ENCODE measurements around the gene GAMT.
"Not testable (repeated sequence)": the region's sequence is repeated elsewhere in the genome, so short reads cannot be mapped to it uniquely, and the experiment has no call there.

GAMT gene

DNA sequence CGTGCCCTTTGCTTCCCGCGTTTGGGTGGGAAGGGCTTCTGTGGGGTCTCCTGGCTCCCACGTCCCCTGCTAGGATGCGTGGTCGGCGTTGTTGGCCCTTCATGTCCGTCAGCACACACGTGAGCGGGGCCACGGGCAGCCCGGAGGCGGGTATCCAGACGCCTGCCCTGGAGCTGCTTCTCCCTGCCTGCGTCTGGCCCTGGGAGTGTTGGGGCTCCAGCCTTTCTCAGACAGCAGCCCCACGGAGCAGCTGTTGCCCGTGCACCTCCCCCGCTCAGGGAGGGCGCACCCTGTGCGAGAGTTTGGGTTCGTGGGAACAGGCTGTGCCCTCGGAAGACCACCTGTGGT is 20.6 kb upstream of the GAMT start:
- no peak overlapping the region for H2AFZ ChIP-seq (ENCODE audit: low read length)
- TF ChIP-seq EZH2phosphoT487 (IDR thresholded peaks at IDR 0.05; ENCODE audit: low read length) (no peak), EZH2 (optimal IDR thresholded peaks at IDR 0.05; ENCODE audit: low read depth, low read length) (no peak)
- TF ChIP-seq, protein P1, sequence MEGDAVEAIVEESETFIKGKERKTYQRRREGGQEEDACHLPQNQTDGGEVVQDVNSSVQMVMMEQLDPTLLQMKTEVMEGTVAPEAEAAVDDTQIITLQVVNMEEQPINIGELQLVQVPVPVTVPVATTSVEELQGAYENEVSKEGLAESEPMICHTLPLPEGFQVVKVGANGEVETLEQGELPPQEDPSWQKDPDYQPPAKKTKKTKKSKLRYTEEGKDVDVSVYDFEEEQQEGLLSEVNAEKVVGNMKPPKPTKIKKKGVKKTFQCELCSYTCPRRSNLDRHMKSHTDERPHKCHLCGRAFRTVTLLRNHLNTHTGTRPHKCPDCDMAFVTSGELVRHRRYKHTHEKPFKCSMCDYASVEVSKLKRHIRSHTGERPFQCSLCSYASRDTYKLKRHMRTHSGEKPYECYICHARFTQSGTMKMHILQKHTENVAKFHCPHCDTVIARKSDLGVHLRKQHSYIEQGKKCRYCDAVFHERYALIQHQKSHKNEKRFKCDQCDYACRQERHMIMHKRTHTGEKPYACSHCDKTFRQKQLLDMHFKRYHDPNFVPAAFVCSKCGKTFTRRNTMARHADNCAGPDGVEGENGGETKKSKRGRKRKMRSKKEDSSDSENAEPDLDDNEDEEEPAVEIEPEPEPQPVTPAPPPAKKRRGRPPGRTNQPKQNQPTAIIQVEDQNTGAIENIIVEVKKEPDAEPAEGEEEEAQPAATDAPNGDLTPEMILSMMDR (IDR thresholded peaks at IDR 0.05; ENCODE audit: low read length), result no peak
- no peaks in the 10 kb centered on the region for H3K27me3 ChIP-seq (replicated peaks; ENCODE audit: insufficient read depth, low read length)
- no peaks in the 10 kb centered on the region for H3K9me3 ChIP-seq (replicated peaks; ENCODE audit: insufficient read depth, low read length)
- peaks cover 4% of the 10 kb centered on the region; the same call in 1 of the 2 replicates for H3F3A ChIP-seq (ENCODE audit: insufficient read depth, low read length)
- H3K4me2 ChIP-seq (ENCODE audit: low read depth, low read length), result no peak overlapping the region
- H3K27ac ChIP-seq (ENCODE audit: low read length), result no peak overlapping the region
- H3K9me2 ChIP-seq (replicated peaks; ENCODE audit: insufficient read depth, low read length), result no peaks in the 10 kb centered on the region
- H3K9ac ChIP-seq (ENCODE audit: low read length), result no peak overlapping the region
- no peak overlapping the region for H3K4me3 ChIP-seq (ENCODE audit: low read length)
- DNase-seq, result no peak
- no peaks in the 10 kb centered on the region for H3K4me1 ChIP-seq (ENCODE audit: low read length)
- peaks cover 47% of the 10 kb centered on the region for H3K36me3 ChIP-seq (replicated peaks; ENCODE audit: insufficient read depth, low read length)
- peaks cover 30% of the 10 kb centered on the region for H4K20me1 ChIP-seq (ENCODE audit: insufficient read depth, low read length)
- H3K79me2 ChIP-seq (ENCODE audit: low read length), result peaks cover 96% of the 10 kb centered on the region

DNA sequence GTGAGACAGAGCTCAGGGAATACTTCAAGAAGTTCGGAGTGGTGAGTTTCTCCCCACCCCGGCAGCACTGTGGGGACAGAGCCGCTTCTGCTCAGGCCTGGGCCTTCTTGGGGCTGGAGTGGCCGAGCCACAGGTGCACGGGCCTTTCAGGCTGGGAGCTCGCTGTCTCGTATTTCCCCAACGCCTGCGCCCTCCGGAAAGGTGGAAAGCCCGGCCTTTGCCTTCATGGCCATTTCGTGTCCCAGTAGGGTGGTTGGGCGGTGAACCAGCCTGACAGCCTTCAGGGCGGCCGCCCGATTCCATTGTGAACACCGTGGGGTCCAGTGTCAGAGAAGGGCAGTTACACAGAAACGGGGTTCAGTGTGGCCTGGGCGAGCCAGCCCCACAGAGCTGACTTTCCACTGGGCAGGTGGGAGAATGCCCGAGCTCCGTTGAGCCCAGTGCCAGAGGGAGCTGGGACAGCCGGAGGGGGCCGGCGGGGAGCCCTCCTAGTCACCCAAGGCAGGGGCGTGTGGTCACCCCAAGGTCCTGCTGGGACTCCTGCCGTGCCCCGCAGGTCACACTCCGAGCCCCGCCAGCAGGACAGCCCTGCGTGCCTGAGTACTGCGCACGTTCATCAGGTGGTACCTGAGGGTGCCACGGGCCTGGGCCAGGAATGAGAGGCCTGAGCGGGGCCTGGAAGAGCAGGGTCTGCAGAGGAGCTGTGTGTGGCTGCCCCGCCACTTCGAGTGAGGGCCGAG is 20.0 kb upstream of the GAMT start:
- Histone ChIP-seq H3K9me2 (replicated peaks; ENCODE audit: insufficient read depth, low read length) (no peaks in the 10 kb centered on the region), H2AFZ (ENCODE audit: low read length) (no peak overlapping the region), H3K36me3 (replicated peaks; ENCODE audit: insufficient read depth, low read length) (peaks cover 49% of the 10 kb centered on the region), H3K27me3 (replicated peaks; ENCODE audit: insufficient read depth, low read length) (no peaks in the 10 kb centered on the region), H3K4me1 (ENCODE audit: low read length) (no peaks in the 10 kb centered on the region), H3K4me2 (ENCODE audit: low read depth, low read length) (no peak overlapping the region), H3K9ac (ENCODE audit: low read length) (no peak overlapping the region), H3K4me3 (ENCODE audit: low read length) (no peak overlapping the region), H3K9me3 (replicated peaks; ENCODE audit: insufficient read depth, low read length) (no peaks in the 10 kb centered on the region), H3F3A (ENCODE audit: insufficient read depth, low read length) (peaks cover 4% of the 10 kb centered on the region; the same call in 1 of the 2 replicates), H3K79me2 (ENCODE audit: low read length) (peaks cover 97% of the 10 kb centered on the region), H4K20me1 (ENCODE audit: insufficient read depth, low read length) (peaks cover 36% of the 10 kb centered on the region), H3K27ac (ENCODE audit: low read length) (no peak overlapping the region)
- no peak for DNase-seq
- TF ChIP-seq, protein P1 (IDR thresholded peaks at IDR 0.05; ENCODE audit: low read length), result no peak
- no peak for TF ChIP-seq EZH2phosphoT487 (IDR thresholded peaks at IDR 0.05; ENCODE audit: low read length)
- TF ChIP-seq EZH2 (optimal IDR thresholded peaks at IDR 0.05; ENCODE audit: low read depth, low read length), result no peak

DNA sequence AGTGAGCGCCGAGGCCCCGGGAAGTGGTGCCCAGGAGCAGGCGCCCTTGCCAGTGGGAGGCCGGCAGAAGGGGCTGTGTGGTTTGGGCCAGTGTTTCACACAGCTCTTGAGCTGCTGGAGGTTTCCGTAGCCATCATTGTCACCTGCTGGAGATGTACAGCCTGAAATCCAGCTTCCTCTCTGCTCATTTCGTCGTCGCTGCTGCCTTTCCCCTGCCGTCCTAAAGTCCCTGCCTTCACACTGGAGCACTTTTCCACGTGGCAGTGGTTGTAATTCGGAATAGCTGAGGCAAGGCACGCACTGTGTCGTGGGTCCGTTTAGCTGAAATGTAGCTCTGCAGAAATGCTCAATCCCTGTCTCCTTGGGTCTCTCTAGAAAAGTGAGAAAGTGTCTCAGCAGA is 19.2 kb upstream of the GAMT start:
- Histone ChIP-seq H3K9ac (ENCODE audit: low read length) (no peak overlapping the region), H3K9me2 (replicated peaks; ENCODE audit: insufficient read depth, low read length) (no peaks in the 10 kb centered on the region), H3K27ac (ENCODE audit: low read length) (no peak overlapping the region), H3K36me3 (replicated peaks; ENCODE audit: insufficient read depth, low read length) (peaks cover 51% of the 10 kb centered on the region), H3K9me3 (replicated peaks; ENCODE audit: insufficient read depth, low read length) (no peaks in the 10 kb centered on the region), H4K20me1 (ENCODE audit: insufficient read depth, low read length) (peaks cover 42% of the 10 kb centered on the region), H3K4me1 (ENCODE audit: low read length) (no peaks in the 10 kb centered on the region), H3F3A (ENCODE audit: insufficient read depth, low read length) (peaks cover 4% of the 10 kb centered on the region; the same call in 1 of the 2 replicates), H3K4me2 (ENCODE audit: low read depth, low read length) (no peak overlapping the region), H3K27me3 (replicated peaks; ENCODE audit: insufficient read depth, low read length) (no peaks in the 10 kb centered on the region), H3K79me2 (ENCODE audit: low read length) (peaks cover 97% of the 10 kb centered on the region), H2AFZ (ENCODE audit: low read length) (no peak overlapping the region), H3K4me3 (ENCODE audit: low read length) (no peak overlapping the region)
- TF ChIP-seq EZH2phosphoT487 (IDR thresholded peaks at IDR 0.05; ENCODE audit: low read length) (no peak), EZH2 (optimal IDR thresholded peaks at IDR 0.05; ENCODE audit: low read depth, low read length) (no peak)
- TF ChIP-seq, protein P1 (IDR thresholded peaks at IDR 0.05; ENCODE audit: low read length), result no peak
- DNase-seq, result no peak

DNA sequence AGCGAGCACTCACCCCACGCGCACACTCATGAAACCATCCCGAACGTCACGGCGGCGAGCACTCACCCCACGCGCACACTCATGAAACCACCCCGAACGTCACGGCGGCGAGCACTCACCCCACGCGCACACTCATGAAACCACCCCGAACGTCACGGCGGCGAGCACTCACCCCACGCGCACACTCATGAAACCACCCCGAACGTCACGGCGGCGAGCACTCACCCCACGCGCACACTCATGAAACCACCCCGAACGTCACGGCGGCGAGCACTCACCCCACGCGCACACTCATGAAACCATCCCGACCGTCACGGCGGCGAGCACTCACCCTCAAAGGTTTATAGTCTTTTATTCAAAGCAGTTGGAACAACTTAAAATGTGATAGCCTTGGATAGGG is 18.7 kb upstream of the GAMT start:
- H3K36me3 ChIP-seq (replicated peaks; ENCODE audit: insufficient read depth, low read length), result peaks cover 46% of the 10 kb centered on the region

More for the DNA sequence above, 18.7 kb upstream of the GAMT start:
- H3K4me1 ChIP-seq (ENCODE audit: low read length); H3F3A ChIP-seq (ENCODE audit: insufficient read depth, low read length); DNase-seq; H3K9me2 ChIP-seq (replicated peaks; ENCODE audit: insufficient read depth, low read length); H2AFZ ChIP-seq (ENCODE audit: low read length); H3K4me2 ChIP-seq (ENCODE audit: low read depth, low read length); H3K9me3 ChIP-seq (replicated peaks; ENCODE audit: insufficient read depth, low read length); H3K4me3 ChIP-seq (ENCODE audit: low read length); H3K27me3 ChIP-seq (replicated peaks; ENCODE audit: insufficient read depth, low read length); H3K9ac ChIP-seq (ENCODE audit: low read length); H3K27ac ChIP-seq (ENCODE audit: low read length): not testable (repeated sequence)
- Histone ChIP-seq H3K79me2 (ENCODE audit: low read length) (peaks cover 97% of the 10 kb centered on the region), H4K20me1 (ENCODE audit: insufficient read depth, low read length) (peaks cover 46% of the 10 kb centered on the region)

Measured in MM.1S (cell line).